ENCODE results near the gene VENTX. TPM values are rescaled to one million over a fixed set of nuclear protein-coding genes. Genes with fewer than 3 reads are reported as not detected.

The VENTX gene
- total RNA-seq, 1 donor from 2014 or later = not detected

GRCh38 chr10:133279326-133280226 is 41.9 kb downstream of the VENTX start:
- peaks cover 2% of the 10 kb centered on the region for H3K27me3 Mint-ChIP-seq (ENCODE audit: low read depth)
- TF ChIP-seq, protein P1, sequence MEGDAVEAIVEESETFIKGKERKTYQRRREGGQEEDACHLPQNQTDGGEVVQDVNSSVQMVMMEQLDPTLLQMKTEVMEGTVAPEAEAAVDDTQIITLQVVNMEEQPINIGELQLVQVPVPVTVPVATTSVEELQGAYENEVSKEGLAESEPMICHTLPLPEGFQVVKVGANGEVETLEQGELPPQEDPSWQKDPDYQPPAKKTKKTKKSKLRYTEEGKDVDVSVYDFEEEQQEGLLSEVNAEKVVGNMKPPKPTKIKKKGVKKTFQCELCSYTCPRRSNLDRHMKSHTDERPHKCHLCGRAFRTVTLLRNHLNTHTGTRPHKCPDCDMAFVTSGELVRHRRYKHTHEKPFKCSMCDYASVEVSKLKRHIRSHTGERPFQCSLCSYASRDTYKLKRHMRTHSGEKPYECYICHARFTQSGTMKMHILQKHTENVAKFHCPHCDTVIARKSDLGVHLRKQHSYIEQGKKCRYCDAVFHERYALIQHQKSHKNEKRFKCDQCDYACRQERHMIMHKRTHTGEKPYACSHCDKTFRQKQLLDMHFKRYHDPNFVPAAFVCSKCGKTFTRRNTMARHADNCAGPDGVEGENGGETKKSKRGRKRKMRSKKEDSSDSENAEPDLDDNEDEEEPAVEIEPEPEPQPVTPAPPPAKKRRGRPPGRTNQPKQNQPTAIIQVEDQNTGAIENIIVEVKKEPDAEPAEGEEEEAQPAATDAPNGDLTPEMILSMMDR (IDR thresholded peaks at IDR 0.05) = no peak
- H3K27ac Mint-ChIP-seq (ENCODE audit: unreplicated experiment) = no peak overlapping the region

GRCh38 chr10:133280391-133281059 is 42.9 kb downstream of the VENTX start:
- Mint-ChIP-seq H3K9me3 (ENCODE audit: low read depth) (no peaks in the 10 kb centered on the region), H3K36me3 (ENCODE audit: low read depth) (peaks cover 23% of the 10 kb centered on the region), H3K4me3 (ENCODE audit: unreplicated experiment) (no peak overlapping the region), H3K4me1 (ENCODE audit: low read depth) (peaks cover 2% of the 10 kb centered on the region), H3K27ac (ENCODE audit: unreplicated experiment) (no peak overlapping the region), H3K27me3 (ENCODE audit: low read depth) (peaks cover 2% of the 10 kb centered on the region)
- TF ChIP-seq, protein P1 (IDR thresholded peaks at IDR 0.05) = no peak
- no peak for DNase-seq (ENCODE audit: low spot score)

More at GRCh38 chr10:133279326-133280226, 41.9 kb downstream of the VENTX start:
- Mint-ChIP-seq H3K9me3 (ENCODE audit: low read depth) (no peaks in the 10 kb centered on the region), H3K4me1 (ENCODE audit: low read depth) (peaks cover 2% of the 10 kb centered on the region), H3K36me3 (ENCODE audit: low read depth) (peaks cover 17% of the 10 kb centered on the region), H3K4me3 (ENCODE audit: unreplicated experiment) (no peak overlapping the region)
- DNase-seq (ENCODE audit: low spot score) = no peak

DNA sequence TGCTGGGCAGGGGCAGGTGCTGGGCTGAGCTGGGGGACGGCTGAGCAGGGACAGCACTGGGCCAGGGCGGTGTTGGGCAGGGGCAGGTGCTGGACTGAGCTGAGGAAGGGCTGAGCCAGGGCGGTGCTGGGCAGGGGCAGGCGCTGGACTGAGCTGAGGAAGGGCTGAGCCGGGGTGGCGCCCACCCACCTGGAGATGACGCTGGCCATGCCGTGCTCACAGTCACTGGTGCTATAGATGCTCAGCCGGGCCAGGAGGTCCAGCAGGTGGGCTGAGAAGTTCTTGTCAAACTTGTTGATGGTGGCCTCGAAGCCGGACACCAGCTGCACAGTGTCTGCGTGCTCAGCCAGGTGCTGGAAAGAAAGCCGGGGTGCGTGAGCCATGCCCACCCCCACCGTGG is 43.4 kb downstream of the VENTX start:
- Mint-ChIP-seq H3K4me1 (ENCODE audit: low read depth) (peaks cover 2% of the 10 kb centered on the region), H3K9me3 (ENCODE audit: low read depth) (no peaks in the 10 kb centered on the region), H3K27me3 (ENCODE audit: low read depth) (no peaks in the 10 kb centered on the region), H3K27ac (ENCODE audit: unreplicated experiment) (no peak overlapping the region), H3K36me3 (ENCODE audit: low read depth) (peaks cover 29% of the 10 kb centered on the region), H3K4me3 (ENCODE audit: unreplicated experiment) (no peak overlapping the region)
- no peak for DNase-seq (ENCODE audit: low spot score)
- TF ChIP-seq, protein P1 (IDR thresholded peaks at IDR 0.05) = no peak

- no peak overlapping the region for H3K27ac Mint-ChIP-seq (ENCODE audit: unreplicated experiment)
- H3K36me3 Mint-ChIP-seq (ENCODE audit: low read depth) = peaks cover 35% of the 10 kb centered on the region
- H3K9me3 Mint-ChIP-seq (ENCODE audit: low read depth) = no peaks in the 10 kb centered on the region
- TF ChIP-seq, protein P1 (IDR thresholded peaks at IDR 0.05) = no peak
- DNase-seq (ENCODE audit: low spot score) = no peak
- H3K4me3 Mint-ChIP-seq (ENCODE audit: unreplicated experiment) = no peak overlapping the region
- H3K27me3 Mint-ChIP-seq (ENCODE audit: low read depth) = no peaks in the 10 kb centered on the region
- H3K4me1 Mint-ChIP-seq (ENCODE audit: low read depth) = peaks cover 2% of the 10 kb centered on the region
These were observed 44.1 kb downstream of the VENTX start for GRCh38 chr10:133281628-133282372.

Measured in chondrocyte (in vitro differentiated cells).